OCI-LY1 (cell line): ENCODE data around the gene ST6GALNAC4.

Source experiments
- H2AFZ ChIP-seq: fragments of 200-600 bp; sonication (generic), shearing (Covaris generic); 2 replicates; pipeline ENCODE4 v1.6.0; 2014; ENCODE audit warnings: antibody characterized with exemption, mild to moderate bottlenecking, low read length
- H3F3A ChIP-seq: fragments of 200-600 bp; sonication (generic), shearing (Covaris generic); 2 replicates; pipeline ENCODE4 v1.6.0; 2014; ENCODE audit warnings: mild to moderate bottlenecking, antibody characterized with exemption, low read length, moderate library complexity; ENCODE audit not compliant: insufficient read depth
- H3K27ac ChIP-seq: fragments of 200-600 bp; sonication (generic); 2 replicates; pipeline ENCODE4 v1.5.1; 2014; ENCODE audit warnings: low read length, mixed run types, mild to moderate bottlenecking, low read depth; ENCODE audit not compliant: poor library complexity, severe bottlenecking
- H3K27me3 ChIP-seq: fragments of 200-600 bp; sonication (generic); 2 replicates; pipeline ENCODE4 v1.6.0; 2014; ENCODE audit warnings: antibody characterized with exemption, mild to moderate bottlenecking, low read length, moderate library complexity; ENCODE audit not compliant: insufficient read depth
- H3K36me3 ChIP-seq: fragments of 200-600 bp; sonication (generic); 2 replicates; pipeline ENCODE4 v1.6.1; 2014; ENCODE audit warnings: mild to moderate bottlenecking, antibody characterized with exemption, low read length, moderate library complexity, mixed read lengths; ENCODE audit not compliant: insufficient read depth
- H3K4me1 ChIP-seq: fragments of 200-600 bp; sonication (generic); 2 replicates; pipeline ENCODE4 v1.5.1; 2014; ENCODE audit warnings: mild to moderate bottlenecking, low read length, moderate library complexity; ENCODE audit not compliant: insufficient read depth, severe bottlenecking
- H3K4me2 ChIP-seq: fragments of 200-600 bp; sonication (generic), shearing (Covaris generic); 2 replicates; pipeline ENCODE4 v1.6.1; 2014; ENCODE audit warnings: low read length
- H3K4me3 ChIP-seq: fragments of 200-600 bp; sonication (generic); 2 replicates; pipeline ENCODE4 v1.5.1; 2014; ENCODE audit warnings: low read length, low read depth, mild to moderate bottlenecking, mixed read lengths; ENCODE audit not compliant: poor library complexity, severe bottlenecking
- H3K79me2 ChIP-seq: fragments of 200-600 bp; shearing (Covaris generic); 2 replicates; pipeline ENCODE4 v1.6.1; 2016; ENCODE audit warnings: mixed run types, low read length, mixed read lengths; ENCODE audit not compliant: insufficient read depth
- H3K9ac ChIP-seq: fragments of 200-600 bp; sonication (generic), shearing (Covaris generic); 2 replicates; pipeline ENCODE4 v1.6.1; 2014; ENCODE audit warnings: mild to moderate bottlenecking, low read length, mixed read lengths
- H3K9me2 ChIP-seq: fragments of 200-600 bp; sonication (generic), shearing (Covaris generic); 2 replicates; pipeline ENCODE4 v1.6.1; 2014; ENCODE audit warnings: low read depth, mild to moderate bottlenecking, low read length, mixed read lengths
- H3K9me3 ChIP-seq: fragments of 200-600 bp; shearing (Covaris generic); 2 replicates; pipeline ENCODE4 v1.6.1; 2014; ENCODE audit warnings: low read length, mixed read lengths
- H4K20me1 ChIP-seq: fragments of 200-600 bp; sonication (generic), shearing (Covaris generic); 2 replicates; pipeline ENCODE4 v1.6.0; 2016; ENCODE audit warnings: mild to moderate bottlenecking, low read length; ENCODE audit not compliant: insufficient read depth
- CTCF ChIP-seq: fragments of 200-600 bp; sonication (generic), shearing (Covaris generic); IDR thresholded peaks from 2 replicates; pipeline ENCODE4 v1.5.1; 2017; ENCODE audit warnings: mild to moderate bottlenecking, antibody characterized with exemption, low read length, moderate library complexity, mixed read lengths
- EZH2 ChIP-seq: fragments of 200-600 bp; sonication (generic), shearing (Covaris generic); IDR thresholded peaks from 2 replicates; pipeline ENCODE4 v1.8.0; 2017; ENCODE audit warnings: borderline replicate concordance, mixed run types, mild to moderate bottlenecking, antibody characterized with exemption, low read length, moderate library complexity, mixed read lengths

Gene ST6GALNAC4

GRCh38 chr9:127954831-127955293 is 38.0 kb upstream of the ST6GALNAC4 start:
- Histone ChIP-seq H3K9ac (no peak overlapping the region; the same call in 1 of the 2 replicates), H3K79me2 (peaks cover 56% of the 10 kb centered on the region), H3K9me3 (no peaks in the 10 kb centered on the region), H3K9me2 (no peaks in the 10 kb centered on the region), H3K4me1 (peaks cover 33% of the 10 kb centered on the region), H3F3A (no peaks in the 10 kb centered on the region), H3K36me3 (peaks cover 25% of the 10 kb centered on the region; the same call in 1 of the 2 replicates), H3K27me3 (no peaks in the 10 kb centered on the region), H2AFZ (no peak overlapping the region), H3K4me2 (peak overlapping the region; percentile 3; the same call in 1 of the 2 replicates), H3K27ac (peak overlapping the region; percentile 34), H4K20me1 (no peaks in the 10 kb centered on the region), H3K4me3 (no peak overlapping the region)
- no peak for TF ChIP-seq CTCF
- TF ChIP-seq EZH2, result no peak

- no peaks in the 10 kb centered on the region for H4K20me1 ChIP-seq
- no peaks in the 10 kb centered on the region for H3K27me3 ChIP-seq
- H3F3A ChIP-seq, result no peaks in the 10 kb centered on the region
- no peaks in the 10 kb centered on the region for H3K9me2 ChIP-seq
- H3K4me2 ChIP-seq, result no peak overlapping the region
- H3K9ac ChIP-seq, result no peak overlapping the region
- no peak overlapping the region for H2AFZ ChIP-seq
- no peak overlapping the region for H3K4me3 ChIP-seq
- H3K4me1 ChIP-seq, result peaks cover 33% of the 10 kb centered on the region
- H3K9me3 ChIP-seq, result no peaks in the 10 kb centered on the region
- no peak for TF ChIP-seq EZH2
- TF ChIP-seq CTCF, result no peak
- peaks cover 51% of the 10 kb centered on the region for H3K79me2 ChIP-seq
- H3K36me3 ChIP-seq, result peaks cover 24% of the 10 kb centered on the region; the same call in 1 of the 2 replicates
- H3K27ac ChIP-seq, result peak overlapping the region; percentile 6
Observed at GRCh38 chr9:127953768-127954505, 37.1 kb upstream of the ST6GALNAC4 start.

GRCh38 chr9:127953154-127953553 is 36.3 kb upstream of the ST6GALNAC4 start:
- no peaks in the 10 kb centered on the region for H3K9me3 ChIP-seq
- H4K20me1 ChIP-seq, result no peaks in the 10 kb centered on the region
- no peaks in the 10 kb centered on the region for H3K9me2 ChIP-seq
- H3K36me3 ChIP-seq, result peaks cover 26% of the 10 kb centered on the region; the same call in 1 of the 2 replicates
- peaks cover 43% of the 10 kb centered on the region for H3K79me2 ChIP-seq
- no peak overlapping the region for H3K4me2 ChIP-seq
- H3F3A ChIP-seq, result no peaks in the 10 kb centered on the region
- TF ChIP-seq CTCF (no peak), EZH2 (no peak)
- H3K4me3 ChIP-seq, result no peak overlapping the region
- no peaks in the 10 kb centered on the region for H3K27me3 ChIP-seq
- H3K27ac ChIP-seq, result no peak overlapping the region
- H3K9ac ChIP-seq, result no peak overlapping the region
- peaks cover 33% of the 10 kb centered on the region for H3K4me1 ChIP-seq
- H2AFZ ChIP-seq, result no peak overlapping the region
